Transverse colon (tissue), 4 donors: ENCODE measurements around the gene B4GALT4. TPM values are rescaled to one million over a fixed set of nuclear protein-coding genes. Genes with fewer than 3 reads are reported as not detected.

ENCODE experiments used
- DNase-seq: peaks from one replicate; pipeline ENCODE4 v3.0.0-alpha.2; 2019
- H3K27ac ChIP-seq, 4 donors: fragments of 200-600 bp; sonication (generic); 2 replicates each; pipeline ENCODE4 v1.5.1; 2016 to 2018; ENCODE audit warnings: inconsistent platforms in 4 of 4
- H3K27me3 ChIP-seq: fragments of 200-600 bp; sonication (generic); 2 replicates; pipeline ENCODE4 v1.5.1; 2017; ENCODE audit warnings: inconsistent platforms
- H3K36me3 ChIP-seq, 4 donors: fragments of 200-600 bp; sonication (generic); 2 replicates each; pipeline ENCODE4 v1.5.1; 2017 to 2019; ENCODE audit warnings: inconsistent platforms in 4 of 4
- H3K4me1 ChIP-seq, 4 donors: fragments of 200-600 bp; sonication (generic); 2 replicates each; pipeline ENCODE4 v1.5.1; 2017 to 2020; ENCODE audit warnings: inconsistent platforms in 4 of 4
- H3K4me3 ChIP-seq, 4 donors: fragments of 200-600 bp; sonication (generic); 1 replicate in 1 of 4; 2 replicates in 3 of 4; pipeline versions ENCODE4 v1.5.1 to v1.6.1; 2017 to 2019; ENCODE audit warnings: inconsistent platforms in 4 of 4
- H3K9me3 ChIP-seq, 2 donors: fragments of 200-600 bp; sonication (generic); 2 replicates each; pipeline ENCODE4 v1.5.1; 2017 to 2019; ENCODE audit warnings: inconsistent platforms in 2 of 2
- CTCF ChIP-seq, 5 experiments: fragments of 200-600 bp in 3 of 5; fragments of 450-650 bp in 2 of 5; sonication (generic) in 3 of 5; IDR thresholded peaks; 1 replicate in 2 of 5; 2 replicates in 3 of 5; pipeline ENCODE4 v1.5.1; 2016 to 2017; ENCODE audit warnings: antibody characterized with exemption in 5 of 5, inconsistent platforms in 3 of 5, mild to moderate bottlenecking in 2 of 5, moderate library complexity in 1 of 5
- EP300 ChIP-seq: sonication (generic); formaldehyde crosslinking; IDR thresholded peaks from one replicate; pipeline ENCODE4 v1.6.1; 2017; ENCODE audit warnings: antibody characterized with exemption, low read depth
- POLR2A ChIP-seq: fragments of 450-650 bp; IDR thresholded peaks from one replicate; pipeline ENCODE4 v1.6.1; 2016; ENCODE audit warnings: antibody characterized with exemption, mild to moderate bottlenecking, moderate library complexity
- POLR2AphosphoS5 ChIP-seq, 3 donors: sonication (generic); formaldehyde crosslinking; IDR thresholded peaks; one replicate each; pipeline ENCODE4 v1.6.1; 2016; ENCODE audit warnings: antibody characterized with exemption in 3 of 3
- WGBS, 2 donors: methylation state at CpG; one replicate each; pipeline ENCODE4 v1.1.5; 2018; ENCODE audit warnings: low coverage in 1 of 2; 5-methylcytosine and 5-hydroxymethylcytosine counted together
- in situ Hi-C, 4 donors: fragments of 200-750 bp; cut with MboI; loops; one replicate each; pipeline versions ENCODE4 v1.15.0 to v1.15.1; 2017; ENCODE audit warnings: low sequenced_read_pairs in 3 of 4, low pct_ligation_motif_present in 1 of 4, low pct_unique_long_range_greater_than_20kb in 1 of 4
- intact Hi-C: fragments of 100-400 bp; cut with DNase I; formaldehyde crosslinking; loops from one replicate; pipeline ENCODE4 v1.15.1; 2023; ENCODE audit warnings: low total_unique reads
- total RNA-seq, 4 donors: library from RNA; depleted of rRNA; stranded (reverse); fragments of >200 nt; gene quantifications; one replicate each; pipeline ENCODE4 v1.1.0, GENCODE V29; 2016

Gene B4GALT4
- total RNA-seq, result 10 to 100 TPM; 27.7 to 54.2 (median 52.0) TPM

DNA sequence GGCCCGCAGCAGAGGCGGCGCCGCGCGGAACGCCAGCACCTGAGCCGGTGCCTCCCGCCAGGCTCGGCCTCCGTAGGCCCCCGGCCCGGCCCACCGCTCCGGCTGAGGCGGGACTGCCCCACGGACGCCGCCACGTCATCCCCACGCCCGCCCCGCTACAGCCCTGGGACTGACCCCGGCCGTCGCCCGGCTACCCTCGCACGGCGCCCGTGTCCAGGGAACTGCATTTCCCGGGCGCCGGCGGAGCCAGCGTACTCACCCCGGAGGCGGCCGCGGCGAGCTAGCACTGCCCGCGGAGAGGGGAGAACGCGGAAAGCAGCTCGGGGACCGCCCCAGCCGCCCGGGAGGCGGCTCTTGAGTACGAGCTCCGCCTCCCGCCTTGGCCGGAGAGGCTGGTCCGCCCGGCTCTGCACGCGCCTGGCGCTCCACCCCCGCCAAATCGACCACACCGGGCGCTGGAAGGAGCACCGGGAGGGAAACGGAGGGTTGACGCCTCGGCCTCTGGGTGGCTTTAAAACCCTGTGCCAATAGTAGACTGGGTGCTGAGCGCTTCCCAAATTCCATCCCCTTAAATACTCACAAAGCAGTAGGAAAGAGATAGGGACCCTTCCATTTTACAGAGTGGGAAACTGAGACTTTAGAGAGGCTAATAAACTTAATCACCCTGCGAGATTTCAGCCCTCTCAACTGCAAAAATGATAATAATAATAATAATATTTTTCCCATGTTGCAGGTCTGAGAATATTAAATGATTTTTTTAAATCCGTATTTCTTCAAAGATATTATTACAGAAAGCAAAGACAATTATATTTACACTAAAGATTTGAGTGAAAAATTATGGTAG, at the start of gene B4GALT4:
B4GALT4 (minus strand) TSS at position 288 of the 844 bp plus-strand sequence. CDS start 10,779 bp downstream, outside the sequence.
- 3 to 7% methylated on average over 2 to 21 of the region's 70 CpGs for WGBS, 2 donors
- intact Hi-C loops (no loop called here), in situ Hi-C loops (loop anchor here in 3 of 4 donors (25.0 kb wide), 1 partner anchor 354 kb away; no protein-coding TSS in a partner anchor)
- no peaks in the 10 kb centered on the region for H3K27me3 ChIP-seq
- DNase-seq, result peak; percentile 93
- H3K27ac ChIP-seq, result peak within 1 kb of the TSS; percentile 86 to 98 (median 96)
- TF ChIP-seq POLR2A, result peak; percentile 96
- peak; percentile 83 to 95 (median 95) for TF ChIP-seq POLR2AphosphoS5 (IDR thresholded peaks at IDR 0.05)
- no peak for TF ChIP-seq CTCF (IDR thresholded peaks at IDR 0.05)
- H3K9me3 ChIP-seq, result no peaks in the 10 kb centered on the region
- H3K36me3 ChIP-seq, result peaks cover 0 to 11% (median 4%) of the 10 kb centered on the region in 4 donors
- peaks cover 0 to 33% (median 23%) of the 10 kb centered on the region in 4 donors for H3K4me1 ChIP-seq
- peak within 1 kb of the TSS; percentile 30 to 84 (median 78) for H3K4me3 ChIP-seq

DNA sequence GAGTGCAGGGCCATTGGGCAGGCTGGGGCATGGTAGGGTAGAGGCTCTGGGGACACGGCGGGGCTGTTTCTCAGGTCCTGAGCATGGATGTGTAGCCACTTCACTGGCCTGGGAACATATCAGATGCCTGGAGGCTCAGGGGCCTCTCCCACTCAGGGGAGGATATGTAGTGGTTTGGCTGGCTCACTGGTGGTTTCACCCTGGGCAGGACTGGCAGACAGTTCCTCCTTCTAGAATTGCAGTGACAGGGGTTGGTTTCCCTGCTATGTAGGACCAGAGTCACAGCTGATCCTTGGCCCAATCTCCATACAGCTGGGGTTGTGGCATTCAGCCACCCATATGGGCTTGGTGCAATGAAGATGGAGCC, 48.7 kb upstream of the B4GALT4 start:
- peaks cover 3% of the 10 kb centered on the region for H3K27me3 ChIP-seq
- in situ Hi-C loops (loop anchor here in 1 of 4 donors (25.0 kb wide), 1 partner anchor 398 kb away; the partner anchor contains the start of gene COX17), intact Hi-C loops (no loop called here)
- no peak for TF ChIP-seq POLR2A
- no peak overlapping the region for H3K27ac ChIP-seq
- 77% methylated on average over 2 of the region's 2 CpGs; no CpG with 5 or more reads in 1 of the 2 donors for WGBS, 2 donors
- no peak overlapping the region for H3K4me3 ChIP-seq
- H3K36me3 ChIP-seq, result no peaks in the 10 kb centered on the region
- peaks cover 4 to 10% of the 10 kb centered on the region in 2 donors for H3K9me3 ChIP-seq
- DNase-seq, result no peak
- H3K4me1 ChIP-seq, result peaks cover 6 to 10% (median 7%) of the 10 kb centered on the region in 4 donors

DNA sequence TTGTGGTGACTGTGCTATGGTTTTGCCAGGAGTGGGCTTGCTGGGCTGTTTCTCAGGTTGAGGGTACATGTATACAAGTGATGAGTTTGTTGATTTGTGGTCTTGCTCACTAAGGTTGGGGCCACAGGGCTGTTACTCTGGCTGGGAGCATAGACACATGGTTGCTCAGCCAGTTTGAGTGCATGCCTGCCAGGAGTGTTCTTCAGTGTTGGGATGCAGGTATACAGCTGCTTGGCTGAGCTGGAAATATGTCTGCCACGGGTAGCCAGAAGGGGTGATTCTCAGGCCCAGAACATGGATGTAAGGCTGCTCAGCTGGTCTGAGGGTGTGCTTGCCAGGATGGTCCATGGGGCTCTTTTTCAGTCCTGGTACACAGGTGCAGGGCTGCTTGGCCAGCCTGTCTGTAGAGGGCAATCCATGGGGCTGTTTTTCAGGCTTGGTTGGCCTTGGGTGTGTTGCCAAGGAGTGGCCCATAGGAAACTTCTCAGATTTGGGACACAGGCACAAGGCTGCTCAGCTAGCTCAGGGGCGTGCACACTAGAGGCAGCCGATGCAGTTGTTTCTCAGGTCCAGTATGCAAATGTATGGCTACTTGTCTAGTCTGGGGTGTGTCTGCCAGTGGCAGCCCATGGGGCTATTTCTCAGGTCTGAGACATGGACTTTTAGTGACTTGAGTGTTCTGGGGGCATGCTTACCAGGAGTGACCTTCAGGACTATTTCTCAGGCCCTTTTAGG, 48.2 kb upstream of the B4GALT4 start:
- Histone ChIP-seq H3K27ac (no peak overlapping the region), H3K36me3 (no peaks in the 10 kb centered on the region), H3K9me3 (peaks cover 4 to 10% of the 10 kb centered on the region in 2 donors), H3K4me1 (peaks cover 6 to 10% (median 7%) of the 10 kb centered on the region in 4 donors), H3K27me3 (peaks cover 3% of the 10 kb centered on the region), H3K4me3 (no peak overlapping the region)
- TF ChIP-seq POLR2A, result no peak
- no peak for TF ChIP-seq EP300
- no peak for TF ChIP-seq CTCF (IDR thresholded peaks at IDR 0.05)
- no peak for TF ChIP-seq POLR2AphosphoS5 (IDR thresholded peaks at IDR 0.05)
- WGBS, 2 donors, result 93 to 100% methylated on average over 1 to 2 of the region's 3 CpGs
- in situ Hi-C loops (loop anchor here in 1 of 4 donors (25.0 kb wide), 1 partner anchor 398 kb away; the partner anchor contains the start of gene COX17), intact Hi-C loops (no loop called here)
- no peak for DNase-seq

DNA sequence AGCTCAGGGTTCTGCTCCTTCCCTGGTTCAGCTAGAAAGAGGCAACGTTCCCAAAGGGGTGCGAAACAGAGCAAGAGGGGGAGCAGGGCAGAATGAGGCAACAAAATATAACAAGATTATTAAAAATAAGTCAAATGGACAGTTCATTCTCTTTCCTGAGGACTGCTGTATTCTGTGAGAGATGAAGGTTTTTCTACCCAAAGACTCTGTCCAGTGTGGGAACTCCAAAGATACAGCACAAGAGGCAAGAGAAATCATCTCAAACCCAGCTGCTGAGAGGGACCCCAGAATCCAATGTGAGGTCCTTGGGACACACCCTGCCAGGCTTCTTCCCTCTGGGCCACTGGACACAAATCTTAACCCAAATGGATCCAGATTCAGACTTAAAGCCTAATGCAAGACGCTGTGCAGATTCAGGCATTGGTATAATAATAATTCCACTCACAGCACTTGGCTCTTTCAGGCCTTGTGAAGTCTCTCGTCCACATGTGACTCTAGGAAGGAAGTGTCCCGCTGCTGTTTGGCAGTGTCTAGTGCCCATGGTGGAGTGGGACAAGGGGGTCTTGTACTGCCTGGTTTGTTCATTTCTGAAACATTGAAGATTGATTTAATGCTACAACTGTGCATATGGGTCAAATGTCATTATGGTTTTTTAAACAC, 39.0 kb upstream of the B4GALT4 start:
- WGBS, 2 donors, result 88 to 90% methylated on average over 4 to 5 of the region's 5 CpGs

More for the DNA sequence above, 39.0 kb upstream of the B4GALT4 start:
- in situ Hi-C loops (loop anchor here in 1 of 4 donors (25.0 kb wide), 1 partner anchor 408 kb away; the partner anchor contains the start of gene COX17), intact Hi-C loops (no loop called here)
- Histone ChIP-seq H3K36me3 (no peaks in the 10 kb centered on the region), H3K9me3 (no peaks in the 10 kb centered on the region), H3K4me1 (no peaks in the 10 kb centered on the region), H3K27ac (peak overlapping the region; percentile 4 to 48 (median 26)), H3K27me3 (no peaks in the 10 kb centered on the region), H3K4me3 (no peak overlapping the region)
- no peak for TF ChIP-seq EP300
- no peak for TF ChIP-seq POLR2A
- TF ChIP-seq CTCF (IDR thresholded peaks at IDR 0.05), result no peak
- no peak for TF ChIP-seq POLR2AphosphoS5 (IDR thresholded peaks at IDR 0.05)
- DNase-seq, result no peak
